Brain pericyte (primary cell): Measurements from ENCODE around the gene SLC36A3.

Experiments
- DNase-seq: peaks from one replicate; pipeline ENCODE4 v3.0.0-alpha.2; 2012; ENCODE audit warnings: low read depth, low spot score

SLC36A3 gene

GRCh38 chr5:151298063-151298855 lies 5.3 kb downstream of the SLC36A3 start:
- no peak for DNase-seq

GRCh38 chr5:151296974-151297373 lies 6.6 kb downstream of the SLC36A3 start:
- no peak for DNase-seq

- DNase-seq = no peak
These were observed 7.1 kb downstream of the SLC36A3 start for GRCh38 chr5:151296478-151296830.

GRCh38 chr5:151295791-151296477 lies 7.6 kb downstream of the SLC36A3 start:
- DNase-seq = no peak

GRCh38 chr5:151295138-151295537 lies 8.4 kb downstream of the SLC36A3 start:
- DNase-seq = no peak

- no peak for DNase-seq
These were observed 9.9 kb downstream of the SLC36A3 start for GRCh38 chr5:151293624-151294023.

GRCh38 chr5:151288180-151288579 lies 15.4 kb downstream of the SLC36A3 start:
- DNase-seq = no peak

- DNase-seq = no peak
These were observed 17.3 kb downstream of the SLC36A3 start for GRCh38 chr5:151286246-151286645.

GRCh38 chr5:151285683-151286082 lies 17.9 kb downstream of the SLC36A3 start:
- no peak for DNase-seq

- no peak for DNase-seq
These were observed 19.1 kb downstream of the SLC36A3 start for GRCh38 chr5:151284392-151284967.

GRCh38 chr5:151283120-151283825 lies 20.3 kb downstream of the SLC36A3 start:
- no peak for DNase-seq

GRCh38 chr5:151281001-151281639 lies 22.4 kb downstream of the SLC36A3 start:
- no peak for DNase-seq

GRCh38 chr5:151280443-151280842 lies 23.1 kb downstream of the SLC36A3 start:
- DNase-seq = no peak

GRCh38 chr5:151278845-151279244 lies 24.7 kb downstream of the SLC36A3 start:
- DNase-seq = no peak

GRCh38 chr5:151275803-151276202 lies 27.8 kb downstream of the SLC36A3 start:
- DNase-seq = no peak

GRCh38 chr5:151274666-151275065 lies 28.9 kb downstream of the SLC36A3 start:
- no peak for DNase-seq

GRCh38 chr5:151271336-151271735 lies 32.2 kb downstream of the SLC36A3 start:
- DNase-seq = no peak

- no peak for DNase-seq
These were observed 33.0 kb downstream of the SLC36A3 start for GRCh38 chr5:151270599-151270998.

- DNase-seq = no peak
These were observed 35.9 kb downstream of the SLC36A3 start for GRCh38 chr5:151267491-151268260.

GRCh38 chr5:151264113-151264512 lies 39.5 kb downstream of the SLC36A3 start:
- no peak for DNase-seq

- no peak for DNase-seq
These were observed 41.0 kb downstream of the SLC36A3 start for GRCh38 chr5:151262532-151262931.
